Astrocyte (in vitro differentiated cells and primary cell): ENCODE data around the gene PIR. TPM values are rescaled to one million over a fixed set of nuclear protein-coding genes. Genes with fewer than 3 reads are reported as not detected.

ENCODE experiments used
- DNase-seq: peaks from one replicate; pipeline ENCODE4 v3.0.0-alpha.2; 2010; ENCODE audit warnings: low read depth
- FAIRE-seq: peaks from 2 replicates; lab custom pipeline; 2011; peaks lifted over from hg19 to GRCh38; lab: Jason Lieb, UNC
- H2AFZ ChIP-seq: 2 replicates; pipeline ENCODE4 v1.6.0; 2012; ENCODE audit warnings: low read depth, low read length, inconsistent platforms
- H3K27ac ChIP-seq: 2 replicates; pipeline ENCODE4 v1.5.1; 2011; ENCODE audit warnings: low read depth, low read length, inconsistent platforms
- H3K27me3 ChIP-seq: 2 replicates; pipeline ENCODE4 v1.6.0; 2011; ENCODE audit warnings: low read length, inconsistent platforms; ENCODE audit not compliant: insufficient read depth
- H3K36me3 ChIP-seq: 2 replicates; pipeline ENCODE4 v1.5.1; 2011; ENCODE audit warnings: low read length, inconsistent platforms; ENCODE audit not compliant: insufficient read depth
- H3K4me1 ChIP-seq: 2 replicates; pipeline ENCODE4 v1.5.1; 2011; ENCODE audit warnings: low read length, inconsistent platforms; ENCODE audit not compliant: insufficient read depth
- H3K4me2 ChIP-seq: 2 replicates; pipeline ENCODE4 v1.6.0; 2012; ENCODE audit warnings: low read length, inconsistent platforms
- H3K4me3 ChIP-seq: 2 replicates; pipeline ENCODE4 v1.5.1; 2011; ENCODE audit warnings: low read depth, mild to moderate bottlenecking, low read length, inconsistent platforms; ENCODE audit not compliant: insufficient read depth
- H3K79me2 ChIP-seq: 2 replicates; pipeline ENCODE4 v1.6.0; 2012; ENCODE audit warnings: mild to moderate bottlenecking, low read length, inconsistent platforms; ENCODE audit not compliant: insufficient read depth
- H3K9ac ChIP-seq: 2 replicates; pipeline ENCODE4 v1.6.0; 2012; ENCODE audit warnings: mild to moderate bottlenecking, low read length, inconsistent platforms
- H3K9me3 ChIP-seq: 2 replicates; pipeline ENCODE4 v1.5.1; 2012; ENCODE audit warnings: low read depth, mild to moderate bottlenecking, low read length, inconsistent platforms; ENCODE audit not compliant: insufficient read depth
- H4K20me1 ChIP-seq: 2 replicates; pipeline ENCODE4 v1.6.0; 2012; ENCODE audit warnings: low read length, inconsistent platforms; ENCODE audit not compliant: insufficient read depth
- H3K27ac Mint-ChIP-seq: one replicate; pipeline ENCODE4 v1.8.0; 2021; ENCODE audit warnings: mild to moderate bottlenecking, mixed read lengths; ENCODE audit not compliant: unreplicated experiment
- H3K27me3 Mint-ChIP-seq: one replicate; pipeline ENCODE4 v1.8.0; 2021; ENCODE audit warnings: low read depth, mixed read lengths; ENCODE audit not compliant: unreplicated experiment
- H3K36me3 Mint-ChIP-seq: one replicate; pipeline ENCODE4 v1.8.0; 2021; ENCODE audit warnings: low read depth, mixed read lengths; ENCODE audit not compliant: unreplicated experiment
- H3K4me1 Mint-ChIP-seq: one replicate; pipeline ENCODE4 v1.8.0; 2021; ENCODE audit warnings: low read depth, mixed read lengths; ENCODE audit not compliant: unreplicated experiment
- H3K4me3 Mint-ChIP-seq: one replicate; pipeline ENCODE4 v1.8.0; 2021; ENCODE audit warnings: mild to moderate bottlenecking, moderate library complexity, mixed read lengths; ENCODE audit not compliant: unreplicated experiment
- H3K9me3 Mint-ChIP-seq: one replicate; pipeline ENCODE4 v1.8.0; 2021; ENCODE audit warnings: mild to moderate bottlenecking, mixed read lengths; ENCODE audit not compliant: unreplicated experiment
- CTCF ChIP-seq: IDR thresholded peaks from 2 replicates; pipeline ENCODE4 v1.5.1; 2011; ENCODE audit warnings: low read depth, mild to moderate bottlenecking, inconsistent platforms, low read length, moderate library complexity; ENCODE audit not compliant: insufficient read depth
- EZH2 ChIP-seq: IDR thresholded peaks from 2 replicates; pipeline ENCODE4 v1.6.1; 2012; ENCODE audit warnings: mild to moderate bottlenecking, low read length, inconsistent platforms; ENCODE audit not compliant: insufficient read depth
- total RNA-seq: library from RNA; stranded (reverse); gene quantifications from 2 replicates; pipeline ENCODE4 v1.2.1, GENCODE V29; 2021

The PIR gene
- total RNA-seq, 1 donor from 2014 or later, result 5.5 TPM

GRCh38 chrX:15468036-15468435 is 25.1 kb downstream of the PIR start:
- H3K36me3 Mint-ChIP-seq, result no peaks in the 10 kb centered on the region
- no peak overlapping the region for H2AFZ ChIP-seq

GRCh38 chrX:15465896-15466651 is 27.1 kb downstream of the PIR start:
- H3K27ac ChIP-seq, result no peak overlapping the region
- H3K4me3 ChIP-seq, result no peak overlapping the region
- no peak overlapping the region for H3K9ac ChIP-seq
- no peak for TF ChIP-seq EZH2
- TF ChIP-seq CTCF, result no peak
- no peaks in the 10 kb centered on the region for H4K20me1 ChIP-seq
- Mint-ChIP-seq H3K27me3 (no peaks in the 10 kb centered on the region), H3K4me3 (no peak overlapping the region), H3K36me3 (no peaks in the 10 kb centered on the region), H3K27ac (no peak overlapping the region), H3K4me1 (no peaks in the 10 kb centered on the region), H3K9me3 (no peaks in the 10 kb centered on the region)
- no peak overlapping the region for H2AFZ ChIP-seq
- FAIRE-seq, result peak; percentile 92
- H3K9me3 ChIP-seq, result no peaks in the 10 kb centered on the region
- DNase-seq, result no peak
- no peaks in the 10 kb centered on the region for H3K27me3 ChIP-seq
- H3K4me1 ChIP-seq, result no peaks in the 10 kb centered on the region
- H3K4me2 ChIP-seq, result no peak overlapping the region
- no peaks in the 10 kb centered on the region for H3K79me2 ChIP-seq
- H3K36me3 ChIP-seq, result no peaks in the 10 kb centered on the region

More at GRCh38 chrX:15468036-15468435, 25.1 kb downstream of the PIR start:
- Mint-ChIP-seq H3K4me3 (no peak overlapping the region), H3K4me1 (no peaks in the 10 kb centered on the region), H3K27me3 (no peaks in the 10 kb centered on the region), H3K27ac (no peak overlapping the region), H3K9me3 (no peaks in the 10 kb centered on the region)
- no peaks in the 10 kb centered on the region for H4K20me1 ChIP-seq
- TF ChIP-seq EZH2 (no peak), CTCF (peak; percentile 40)
- peak; percentile 27 for DNase-seq
- H3K27me3 ChIP-seq, result no peaks in the 10 kb centered on the region
- peak; percentile 100 for FAIRE-seq
- no peak overlapping the region for H3K9ac ChIP-seq
- H3K27ac ChIP-seq, result no peak overlapping the region
- no peak overlapping the region for H3K4me2 ChIP-seq
- H3K9me3 ChIP-seq, result no peaks in the 10 kb centered on the region
- H3K4me1 ChIP-seq, result no peaks in the 10 kb centered on the region
- H3K4me3 ChIP-seq, result no peak overlapping the region
- H3K79me2 ChIP-seq, result no peaks in the 10 kb centered on the region
- H3K36me3 ChIP-seq, result no peaks in the 10 kb centered on the region

GRCh38 chrX:15465347-15465746 is 27.8 kb downstream of the PIR start:
- Histone ChIP-seq H3K27ac (no peak overlapping the region), H3K9me3 (no peaks in the 10 kb centered on the region), H3K79me2 (no peaks in the 10 kb centered on the region), H3K4me2 (no peak overlapping the region), H2AFZ (no peak overlapping the region), H3K4me1 (no peaks in the 10 kb centered on the region), H4K20me1 (no peaks in the 10 kb centered on the region), H3K36me3 (no peaks in the 10 kb centered on the region), H3K9ac (no peak overlapping the region), H3K27me3 (no peaks in the 10 kb centered on the region), H3K4me3 (no peak overlapping the region)
- H3K4me1 Mint-ChIP-seq, result no peaks in the 10 kb centered on the region
- H3K9me3 Mint-ChIP-seq, result no peaks in the 10 kb centered on the region
- H3K4me3 Mint-ChIP-seq, result no peak overlapping the region
- peak; percentile 94 for FAIRE-seq
- peak; percentile 20 for DNase-seq
- H3K27me3 Mint-ChIP-seq, result no peaks in the 10 kb centered on the region
- no peak for TF ChIP-seq EZH2
- no peak for TF ChIP-seq CTCF
- H3K36me3 Mint-ChIP-seq, result no peaks in the 10 kb centered on the region
- no peak overlapping the region for H3K27ac Mint-ChIP-seq
